HepG2 (cell line): ENCODE results near the gene DOCK4. TPM values are rescaled to one million over a fixed set of nuclear protein-coding genes. Genes with fewer than 3 reads are reported as not detected.

Experiments
- ATF3 ChIP-seq: sonication (generic); formaldehyde crosslinking; IDR thresholded peaks from 2 replicates; pipeline ENCODE4 v1.4.0; 2020; ENCODE audit warnings: missing genetic modification reagents
- ETV6 ChIP-seq: sonication (generic); formaldehyde crosslinking; conservative IDR thresholded peaks from 2 replicates; pipeline ENCODE4 v1.4.0; 2020; ENCODE audit warnings: missing genetic modification reagents
- ISL2 ChIP-seq: sonication (generic); formaldehyde crosslinking; IDR thresholded peaks from 2 replicates; pipeline ENCODE4 v1.5.0; 2020; ENCODE audit warnings: missing genetic modification reagents
- KLF6 ChIP-seq: IDR thresholded peaks from 2 replicates; pipeline ENCODE4 v1.8.0; 2016; ENCODE audit warnings: missing biosample characterization, missing genetic modification reagents
- PCBP1 ChIP-seq: fragments of 200-400 bp; formaldehyde crosslinking; IDR thresholded peaks from 2 replicates; pipeline ENCODE4 v1.6.1; 2017; ENCODE audit warnings: mild to moderate bottlenecking, low read depth, low read length, borderline replicate concordance
- PITX1 ChIP-seq: sonication (generic); formaldehyde crosslinking; IDR thresholded peaks from 2 replicates; pipeline ENCODE4 v1.5.1; 2020; ENCODE audit warnings: mild to moderate bottlenecking, missing genetic modification reagents
- ZBTB4 ChIP-seq: sonication (generic); formaldehyde crosslinking; IDR thresholded peaks from 2 replicates; pipeline ENCODE4 v1.4.0; 2020; ENCODE audit warnings: missing genetic modification reagents, mild to moderate bottlenecking, borderline replicate concordance
- ZFYVE20 ChIP-seq: sonication (generic); formaldehyde crosslinking; IDR thresholded peaks from 2 replicates; pipeline ENCODE4 v1.8.0; 2023; ENCODE audit warnings: low read depth, mild to moderate bottlenecking, moderate library complexity, missing genetic modification reagents, borderline replicate concordance
- ZNF292 ChIP-seq: sonication (generic); formaldehyde crosslinking; IDR thresholded peaks from 2 replicates; pipeline ENCODE4 v1.8.1; 2022; ENCODE audit warnings: mild to moderate bottlenecking, low read depth, missing genetic modification reagents, borderline replicate concordance
- ZNF326 ChIP-seq: sonication (generic); formaldehyde crosslinking; IDR thresholded peaks from 2 replicates; pipeline ENCODE4 v1.4.0; 2020; ENCODE audit warnings: missing genetic modification reagents, borderline replicate concordance
- ZNF512 ChIP-seq: sonication (generic); formaldehyde crosslinking; IDR thresholded peaks from 2 replicates; pipeline ENCODE4 v1.4.0; 2020; ENCODE audit warnings: mild to moderate bottlenecking, missing genetic modification reagents
- ZNF652 ChIP-seq: IDR thresholded peaks from 2 replicates; pipeline ENCODE4 v1.6.1; 2016; ENCODE audit warnings: low read depth, borderline replicate concordance
- ZNF678 ChIP-seq: sonication (generic); formaldehyde crosslinking; IDR thresholded peaks from 2 replicates; pipeline ENCODE4 v1.4.0; 2020; ENCODE audit warnings: mild to moderate bottlenecking, missing genetic modification reagents
- ZUFSP ChIP-seq: sonication (generic); formaldehyde crosslinking; IDR thresholded peaks from 2 replicates; pipeline ENCODE4 v1.9.0; 2021; ENCODE audit warnings: missing genetic modification reagents, mild to moderate bottlenecking, borderline replicate concordance
- polyA plus RNA-seq, 8 experiments: library from polyadenylated mRNA; depleted of rRNA in 3 of 8; stranded (reverse) in 7 of 8; unstranded in 1 of 8; fragments of >200 nt; fragmentation: Illumina TruSeq in 4 of 8; extraction: Trizol in 4 of 8; gene quantifications; 2 replicates each; pipeline versions ENCODE4 v1.2.1 to v1.2.3, GENCODE V29; 2011 to 2016; ENCODE audit warnings: low read depth in 4 of 8, missing spikeins in 1 of 8, mixed read lengths in 1 of 8; ENCODE audit not compliant: insufficient read depth in 1 of 8
- total RNA-seq, 5 experiments: library from RNA; depleted of rRNA; stranded (reverse); fragments of >200 nt; fragmentation: Illumina TruSeq; extraction: Trizol; gene quantifications; 2 replicates each; pipeline ENCODE4 v1.2.3, GENCODE V29; 2016; ENCODE audit warnings: low read depth in 1 of 5
- TF ChIP-seq, protein P1 (sequence below), 2 experiments: IDR thresholded peaks; 2 replicates each; pipeline ENCODE4 v1.6.1; 2011 to 2012; ENCODE audit warnings: low read length in 2 of 2, borderline replicate concordance in 1 of 2, low read depth in 1 of 2, mild to moderate bottlenecking in 1 of 2, moderate library complexity in 1 of 2
- TF ChIP-seq, protein P2 (sequence below): IDR thresholded peaks from 2 replicates; pipeline ENCODE4 v1.6.1; 2016

DOCK4 gene
- total and polyA plus RNA-seq, 2 of the 13 experiments (the other 11 are each of a cell fraction or from before 2014, with no cell fraction given) = 13.5 to 17.4 TPM

- TF ChIP-seq ZNF652 (CRISPR knock-in tag) = no peak
- TF ChIP-seq ZFYVE20 = 0 out of 2 replicates have a peak, but pooled peaks have one; percentile 36
- no peak for TF ChIP-seq ZNF326 (CRISPR knock-in tag)
- TF ChIP-seq, protein P1, sequence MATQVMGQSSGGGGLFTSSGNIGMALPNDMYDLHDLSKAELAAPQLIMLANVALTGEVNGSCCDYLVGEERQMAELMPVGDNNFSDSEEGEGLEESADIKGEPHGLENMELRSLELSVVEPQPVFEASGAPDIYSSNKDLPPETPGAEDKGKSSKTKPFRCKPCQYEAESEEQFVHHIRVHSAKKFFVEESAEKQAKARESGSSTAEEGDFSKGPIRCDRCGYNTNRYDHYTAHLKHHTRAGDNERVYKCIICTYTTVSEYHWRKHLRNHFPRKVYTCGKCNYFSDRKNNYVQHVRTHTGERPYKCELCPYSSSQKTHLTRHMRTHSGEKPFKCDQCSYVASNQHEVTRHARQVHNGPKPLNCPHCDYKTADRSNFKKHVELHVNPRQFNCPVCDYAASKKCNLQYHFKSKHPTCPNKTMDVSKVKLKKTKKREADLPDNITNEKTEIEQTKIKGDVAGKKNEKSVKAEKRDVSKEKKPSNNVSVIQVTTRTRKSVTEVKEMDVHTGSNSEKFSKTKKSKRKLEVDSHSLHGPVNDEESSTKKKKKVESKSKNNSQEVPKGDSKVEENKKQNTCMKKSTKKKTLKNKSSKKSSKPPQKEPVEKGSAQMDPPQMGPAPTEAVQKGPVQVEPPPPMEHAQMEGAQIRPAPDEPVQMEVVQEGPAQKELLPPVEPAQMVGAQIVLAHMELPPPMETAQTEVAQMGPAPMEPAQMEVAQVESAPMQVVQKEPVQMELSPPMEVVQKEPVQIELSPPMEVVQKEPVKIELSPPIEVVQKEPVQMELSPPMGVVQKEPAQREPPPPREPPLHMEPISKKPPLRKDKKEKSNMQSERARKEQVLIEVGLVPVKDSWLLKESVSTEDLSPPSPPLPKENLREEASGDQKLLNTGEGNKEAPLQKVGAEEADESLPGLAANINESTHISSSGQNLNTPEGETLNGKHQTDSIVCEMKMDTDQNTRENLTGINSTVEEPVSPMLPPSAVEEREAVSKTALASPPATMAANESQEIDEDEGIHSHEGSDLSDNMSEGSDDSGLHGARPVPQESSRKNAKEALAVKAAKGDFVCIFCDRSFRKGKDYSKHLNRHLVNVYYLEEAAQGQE (IDR thresholded peaks at IDR 0.05; ENCODE audit: borderline replicate concordance in 1 of 2, low read depth in 1 of 2, low read length in 2 of 2) = no peak
- no peak for TF ChIP-seq KLF6 (CRISPR knock-in tag)
- peak; percentile 61; the same call in 1 of the 2 replicates for TF ChIP-seq ZNF678 (CRISPR knock-in tag)
- no peak for TF ChIP-seq ZNF512 (CRISPR knock-in tag)
- TF ChIP-seq, protein P2, sequence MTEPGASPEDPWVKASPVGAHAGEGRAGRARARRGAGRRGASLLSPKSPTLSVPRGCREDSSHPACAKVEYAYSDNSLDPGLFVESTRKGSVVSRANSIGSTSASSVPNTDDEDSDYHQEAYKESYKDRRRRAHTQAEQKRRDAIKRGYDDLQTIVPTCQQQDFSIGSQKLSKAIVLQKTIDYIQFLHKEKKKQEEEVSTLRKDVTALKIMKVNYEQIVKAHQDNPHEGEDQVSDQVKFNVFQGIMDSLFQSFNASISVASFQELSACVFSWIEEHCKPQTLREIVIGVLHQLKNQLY (CRISPR knock-in tag) = no peak
- TF ChIP-seq ZUFSP (CRISPR knock-in tag) = no peak
- no peak for TF ChIP-seq ATF3 (CRISPR knock-in tag)
- no peak for TF ChIP-seq ISL2 (CRISPR knock-in tag)
- no peak for TF ChIP-seq PCBP1
- TF ChIP-seq ZNF292 (CRISPR knock-in tag) = peak; percentile 24
- no peak for TF ChIP-seq PITX1 (CRISPR knock-in tag)
- no peak for TF ChIP-seq ZBTB4
- TF ChIP-seq ETV6 = no peak
These were observed 609 bp downstream of the DOCK4 start (continued) for GRCh38 chr7:112205343-112206237.
